ENCODE results near the gene OR52B6. TPM values are rescaled to one million over a fixed set of nuclear protein-coding genes. Genes with fewer than 3 reads are reported as not detected.

The OR52B6 gene
- not detected for total RNA-seq

- ChIA-PET CTCF (no interaction called here), POLR2A (no interaction called here)
- Mint-ChIP-seq H3K4me3 (no peak within 1 kb of the TSS), H3K36me3 (ENCODE audit: low read depth) (no peaks in the 10 kb centered on the region), H3K27me3 (peaks cover 2% of the 10 kb centered on the region), H3K4me1 (no peaks in the 10 kb centered on the region), H3K27ac (no peak within 1 kb of the TSS), H3K9me3 (no peaks in the 10 kb centered on the region)
- no peak for DNase-seq
Observed at GRCh38 chr11:5580577-5580976, at the start of gene OR52B6. OR52B6 (plus strand) TSS chr11:5580877; CDS start chr11:5580877, 0 bp downstream.

GRCh38 chr11:5531053-5531831 is 49.4 kb upstream of the OR52B6 start:
- H3K4me3 Mint-ChIP-seq: no peak overlapping the region
- no peaks in the 10 kb centered on the region for H3K9me3 Mint-ChIP-seq
- POLR2A ChIA-PET: no interaction called here
- H3K4me1 Mint-ChIP-seq: no peaks in the 10 kb centered on the region
- H3K27ac Mint-ChIP-seq: no peak overlapping the region
- no peaks in the 10 kb centered on the region for H3K27me3 Mint-ChIP-seq
- H3K36me3 Mint-ChIP-seq (ENCODE audit: low read depth): no peaks in the 10 kb centered on the region
- CTCF ChIA-PET: no interaction called here
- no peak for DNase-seq

GRCh38 chr11:5534046-5534445 is 46.6 kb upstream of the OR52B6 start:
- CTCF ChIA-PET: no interaction called here
- Mint-ChIP-seq H3K36me3 (ENCODE audit: low read depth) (no peaks in the 10 kb centered on the region), H3K27me3 (peaks cover 3% of the 10 kb centered on the region)

GRCh38 chr11:5536482-5536881 is 44.2 kb upstream of the OR52B6 start:
- H3K36me3 Mint-ChIP-seq (ENCODE audit: low read depth): no peaks in the 10 kb centered on the region
- DNase-seq: no peak
- ChIA-PET POLR2A (no interaction called here), CTCF (interaction anchor here (0.6 kb wide), 1 partner anchor 239 kb away, joined by 3 read pairs; no protein-coding TSS in a partner anchor)
- H3K27me3 Mint-ChIP-seq: peaks cover 8% of the 10 kb centered on the region
- H3K4me3 Mint-ChIP-seq: no peak overlapping the region
- no peaks in the 10 kb centered on the region for H3K4me1 Mint-ChIP-seq
- no peak overlapping the region for H3K27ac Mint-ChIP-seq
- H3K9me3 Mint-ChIP-seq: no peaks in the 10 kb centered on the region

More at GRCh38 chr11:5534046-5534445, 46.6 kb upstream of the OR52B6 start:
- Mint-ChIP-seq H3K4me1 (no peaks in the 10 kb centered on the region), H3K9me3 (no peaks in the 10 kb centered on the region), H3K4me3 (no peak overlapping the region), H3K27ac (no peak overlapping the region)
- DNase-seq: no peak
- POLR2A ChIA-PET: no interaction called here

GRCh38 chr11:5541427-5541826 is 39.2 kb upstream of the OR52B6 start:
- no peak for DNase-seq
- no peaks in the 10 kb centered on the region for H3K9me3 Mint-ChIP-seq
- no peak overlapping the region for H3K27ac Mint-ChIP-seq
- H3K36me3 Mint-ChIP-seq (ENCODE audit: low read depth): no peaks in the 10 kb centered on the region
- H3K27me3 Mint-ChIP-seq: peaks cover 8% of the 10 kb centered on the region
- no peak overlapping the region for H3K4me3 Mint-ChIP-seq
- POLR2A ChIA-PET: no interaction called here
- CTCF ChIA-PET: no interaction called here
- H3K4me1 Mint-ChIP-seq: no peaks in the 10 kb centered on the region

- CTCF ChIA-PET: no interaction called here
- Mint-ChIP-seq H3K4me1 (no peaks in the 10 kb centered on the region), H3K27me3 (no peaks in the 10 kb centered on the region), H3K36me3 (ENCODE audit: low read depth) (no peaks in the 10 kb centered on the region), H3K4me3 (no peak overlapping the region), H3K9me3 (no peaks in the 10 kb centered on the region), H3K27ac (no peak overlapping the region)
- POLR2A ChIA-PET: no interaction called here
- DNase-seq: no peak
Observed at GRCh38 chr11:5546457-5546856, 34.2 kb upstream of the OR52B6 start.

GRCh38 chr11:5547982-5548381 is 32.7 kb upstream of the OR52B6 start:
- Mint-ChIP-seq H3K36me3 (ENCODE audit: low read depth) (no peaks in the 10 kb centered on the region), H3K27me3 (no peaks in the 10 kb centered on the region), H3K4me3 (no peak overlapping the region), H3K27ac (no peak overlapping the region), H3K9me3 (no peaks in the 10 kb centered on the region), H3K4me1 (no peaks in the 10 kb centered on the region)
- DNase-seq: no peak
- POLR2A ChIA-PET: no interaction called here
- CTCF ChIA-PET: no interaction called here

- POLR2A ChIA-PET: no interaction called here
- Mint-ChIP-seq H3K27ac (no peak within 1 kb of the TSS), H3K27me3 (no peaks in the 10 kb centered on the region), H3K4me1 (no peaks in the 10 kb centered on the region), H3K4me3 (no peak within 1 kb of the TSS), H3K9me3 (no peaks in the 10 kb centered on the region), H3K36me3 (ENCODE audit: low read depth) (no peaks in the 10 kb centered on the region)
- CTCF ChIA-PET: no interaction called here
- no peak for DNase-seq
Observed at GRCh38 chr11:5548440-5548839, 32.2 kb upstream of the OR52B6 start, which contains the start of gene OR52H1. OR52H1 (minus strand) TSS chr11:5548540; CDS start chr11:5545505, 3,035 bp downstream.

- no peaks in the 10 kb centered on the region for H3K4me1 Mint-ChIP-seq
- POLR2A ChIA-PET: no interaction called here
- H3K27me3 Mint-ChIP-seq: peaks cover 9% of the 10 kb centered on the region
- CTCF ChIA-PET: no interaction called here
- H3K9me3 Mint-ChIP-seq: no peaks in the 10 kb centered on the region
- DNase-seq: no peak
- no peak overlapping the region for H3K4me3 Mint-ChIP-seq
- no peak overlapping the region for H3K27ac Mint-ChIP-seq
- no peaks in the 10 kb centered on the region for H3K36me3 Mint-ChIP-seq (ENCODE audit: low read depth)
Observed at GRCh38 chr11:5550440-5551095, 30.1 kb upstream of the OR52B6 start.

GRCh38 chr11:5553343-5553742 is 27.3 kb upstream of the OR52B6 start:
- H3K27me3 Mint-ChIP-seq: peaks cover 23% of the 10 kb centered on the region
- ChIA-PET CTCF (no interaction called here), POLR2A (no interaction called here)
- H3K27ac Mint-ChIP-seq: no peak overlapping the region
- no peak for DNase-seq
- no peaks in the 10 kb centered on the region for H3K36me3 Mint-ChIP-seq (ENCODE audit: low read depth)
- H3K4me3 Mint-ChIP-seq: no peak overlapping the region
- H3K9me3 Mint-ChIP-seq: no peaks in the 10 kb centered on the region
- no peaks in the 10 kb centered on the region for H3K4me1 Mint-ChIP-seq

GRCh38 chr11:5556596-5557188 is 24.0 kb upstream of the OR52B6 start:
- Mint-ChIP-seq H3K4me1 (no peaks in the 10 kb centered on the region), H3K4me3 (no peak overlapping the region), H3K9me3 (no peaks in the 10 kb centered on the region)

GRCh38 chr11:5557751-5558150 is 22.9 kb upstream of the OR52B6 start:
- Mint-ChIP-seq H3K27ac (no peak overlapping the region), H3K36me3 (ENCODE audit: low read depth) (no peaks in the 10 kb centered on the region), H3K27me3 (peaks cover 23% of the 10 kb centered on the region), H3K4me1 (no peaks in the 10 kb centered on the region), H3K9me3 (no peaks in the 10 kb centered on the region), H3K4me3 (no peak overlapping the region)
- CTCF ChIA-PET: no interaction called here
- DNase-seq: no peak
- POLR2A ChIA-PET: no interaction called here

More at GRCh38 chr11:5556596-5557188, 24.0 kb upstream of the OR52B6 start:
- ChIA-PET CTCF (no interaction called here), POLR2A (no interaction called here)
- Mint-ChIP-seq H3K27ac (no peak overlapping the region), H3K36me3 (ENCODE audit: low read depth) (no peaks in the 10 kb centered on the region), H3K27me3 (peaks cover 23% of the 10 kb centered on the region)
- no peak for DNase-seq

- DNase-seq: no peak
- H3K4me1 Mint-ChIP-seq: peaks cover 9% of the 10 kb centered on the region
- H3K9me3 Mint-ChIP-seq: peaks cover 5% of the 10 kb centered on the region
- ChIA-PET POLR2A (no interaction called here), CTCF (interaction anchor here (0.6 to 0.7 kb wide), 2 partner anchors 9 to 749 kb away, joined by 3 read pairs; no protein-coding TSS in a partner anchor)
- H3K27me3 Mint-ChIP-seq: no peaks in the 10 kb centered on the region
- peaks cover 2% of the 10 kb centered on the region for H3K36me3 Mint-ChIP-seq (ENCODE audit: low read depth)
- H3K4me3 Mint-ChIP-seq: no peak overlapping the region
- H3K27ac Mint-ChIP-seq: peak overlapping the region; percentile 25
Observed at GRCh38 chr11:5564259-5565019, 16.2 kb upstream of the OR52B6 start.

Data from activated CD4-positive, alpha-beta T cell treated with anti-CD3 and anti-CD28 coated beads, Interleukin-2, amount 10 ng/mL, durations not matched to agents 7 days and 5 days (primary cell).